SHP77 (cell line): ENCODE measurements around the gene GGPS1.
"Not testable (repeated sequence)": the region's sequence is repeated elsewhere in the genome, so short reads cannot be mapped to it uniquely, and the experiment has no call there.

ENCODE experiments used
- DNase-seq, 2 experiments: peaks; one replicate each; lab custom pipeline; 2025; lab: John Stamatoyannopoulos, UW

The GGPS1 gene

GRCh38 chr1:235339746-235340145 lies 11.4 kb downstream of the GGPS1 start:
- DNase-seq, result no peak

- no peak for DNase-seq
Observed at GRCh38 chr1:235341334-235341733, 13.0 kb downstream of the GGPS1 start.

- no peak for DNase-seq
Observed at GRCh38 chr1:235342039-235342438, 13.7 kb downstream of the GGPS1 start.

- no peak for DNase-seq
Observed at GRCh38 chr1:235342471-235342870, 14.1 kb downstream of the GGPS1 start.

GRCh38 chr1:235343726-235344125 lies 15.4 kb downstream of the GGPS1 start:
- DNase-seq, result no peak

GRCh38 chr1:235351441-235351840 lies 23.1 kb downstream of the GGPS1 start:
- DNase-seq, result no peak

GRCh38 chr1:235351898-235352297 lies 23.5 kb downstream of the GGPS1 start:
- DNase-seq, result no peak

GRCh38 chr1:235357485-235358373 lies 29.4 kb downstream of the GGPS1 start:
- no peak for DNase-seq

- no peak for DNase-seq
Observed at GRCh38 chr1:235358899-235359298, 30.5 kb downstream of the GGPS1 start.

- DNase-seq, result not testable (repeated sequence)
Observed at GRCh38 chr1:235364189-235364588, 35.8 kb downstream of the GGPS1 start.

- DNase-seq, result no peak
Observed at GRCh38 chr1:235366286-235366685, 37.9 kb downstream of the GGPS1 start.

- DNase-seq, result peak; percentile 97 to 98
Observed at GRCh38 chr1:235367000-235367908, 38.9 kb downstream of the GGPS1 start, which contains the start of gene TBCE. TSS of gene TBCE (plus strand) at chr1:235367427. CDS start at chr1:235380050, 12,623 bp downstream.

GRCh38 chr1:235368428-235368827 lies 40.1 kb downstream of the GGPS1 start:
- DNase-seq, result no peak

GRCh38 chr1:235369802-235370201 lies 41.4 kb downstream of the GGPS1 start:
- DNase-seq, result no peak

- DNase-seq, result no peak
Observed at GRCh38 chr1:235375919-235376605, 47.7 kb downstream of the GGPS1 start.

- DNase-seq, result not testable (repeated sequence)
Observed at GRCh38 chr1:235378134-235378735, 49.9 kb downstream of the GGPS1 start.

- DNase-seq, result not testable (repeated sequence)
Observed at GRCh38 chr1:235381955-235382739, 53.8 kb downstream of the GGPS1 start.

GRCh38 chr1:235385633-235386032 lies 57.3 kb downstream of the GGPS1 start:
- DNase-seq, result not testable (repeated sequence)

GRCh38 chr1:235391874-235392273 lies 63.5 kb downstream of the GGPS1 start:
- DNase-seq, result no peak
